Ascending aorta (tissue), 2 donors: ENCODE data around the gene EXPH5. TPM values are rescaled to one million over a fixed set of nuclear protein-coding genes. Genes with fewer than 3 reads are reported as not detected.

ENCODE experiments used
- DNase-seq, 2 donors: peaks; one replicate each; pipeline ENCODE4 v3.0.0-alpha.2; 2019; ENCODE audit warnings: low spot score in 2 of 2
- H3K27ac ChIP-seq, 2 donors: fragments of 200-600 bp; sonication (generic); one replicate each; pipeline ENCODE4 v1.5.1; 2016 to 2017; ENCODE audit warnings: mild to moderate bottlenecking in 1 of 2
- H3K27me3 ChIP-seq: fragments of 200-600 bp; sonication (generic); one replicate; pipeline ENCODE4 v1.5.1; 2017
- H3K36me3 ChIP-seq, 2 donors: fragments of 200-600 bp; sonication (generic); one replicate each; pipeline ENCODE4 v1.5.1; 2016
- H3K4me1 ChIP-seq, 2 donors: fragments of 200-600 bp; sonication (generic); one replicate each; pipeline ENCODE4 v1.5.1; 2016 to 2017; ENCODE audit warnings: mild to moderate bottlenecking in 1 of 2
- H3K4me3 ChIP-seq, 2 donors: fragments of 200-600 bp; sonication (generic); one replicate each; pipeline ENCODE4 v1.5.1; 2016 to 2017; ENCODE audit warnings: mild to moderate bottlenecking in 1 of 2
- H3K9me3 ChIP-seq, 2 donors: fragments of 200-600 bp; sonication (generic); one replicate each; pipeline ENCODE4 v1.5.1; 2016
- intact Hi-C: fragments of 100-400 bp; cut with DNase I; formaldehyde crosslinking; loops from one replicate; pipeline ENCODE4 v1.15.1; 2023
- total RNA-seq: library from RNA; depleted of rRNA; stranded (reverse); fragments of >200 nt; gene quantifications from one replicate; pipeline ENCODE4 v1.1.0, GENCODE V29; 2016
- TF ChIP-seq, protein P1 (sequence below), 3 experiments: fragments of 200-600 bp in 2 of 3; fragments of 450-650 bp in 1 of 3; sonication (generic) in 2 of 3; IDR thresholded peaks; one replicate each; pipeline ENCODE4 v1.5.1; 2016 to 2019; ENCODE audit warnings: antibody characterized with exemption in 3 of 3, mild to moderate bottlenecking in 1 of 3, moderate library complexity in 1 of 3

Gene EXPH5
- total RNA-seq, 1 donor from 2014 or later = 1.1 TPM

DNA sequence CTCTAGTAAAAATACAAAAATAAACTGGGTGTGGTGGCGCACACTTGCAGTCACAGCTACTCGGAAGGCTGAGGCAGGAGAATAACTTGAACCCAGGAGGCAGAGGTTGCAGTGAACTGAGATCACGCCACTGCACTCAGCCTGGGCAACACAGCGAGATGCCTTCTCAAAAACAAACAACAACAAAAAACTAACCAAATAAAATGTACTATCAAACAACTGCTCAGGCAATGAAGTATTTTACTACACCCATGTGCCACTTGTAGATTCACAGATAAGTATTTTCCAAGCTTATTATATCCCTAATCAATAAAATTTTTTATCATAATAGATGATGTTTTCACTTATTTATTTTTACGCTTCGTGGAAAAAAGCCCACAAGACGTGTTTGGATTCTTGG is 127.2 kb downstream of the EXPH5 start:
- H3K27ac ChIP-seq = peak overlapping the region; percentile 97
- intact Hi-C loops = loop anchor here (2.0 to 5.0 kb wide), 3 partner anchors 126 to 459 kb away; partner anchors contain the start of genes ACAT1, CUL5 and EXPH5
- no peaks in the 10 kb centered on the region for H3K36me3 ChIP-seq

More for the DNA sequence above, 127.2 kb downstream of the EXPH5 start:
- no peaks in the 10 kb centered on the region for H3K27me3 ChIP-seq
- peaks cover 0 to 7% of the 10 kb centered on the region in 2 donors for H3K4me1 ChIP-seq
- DNase-seq = no peak
- no peaks in the 10 kb centered on the region for H3K9me3 ChIP-seq
- peak overlapping the region; percentile 73 to 74 for H3K4me3 ChIP-seq
- TF ChIP-seq, protein P1, sequence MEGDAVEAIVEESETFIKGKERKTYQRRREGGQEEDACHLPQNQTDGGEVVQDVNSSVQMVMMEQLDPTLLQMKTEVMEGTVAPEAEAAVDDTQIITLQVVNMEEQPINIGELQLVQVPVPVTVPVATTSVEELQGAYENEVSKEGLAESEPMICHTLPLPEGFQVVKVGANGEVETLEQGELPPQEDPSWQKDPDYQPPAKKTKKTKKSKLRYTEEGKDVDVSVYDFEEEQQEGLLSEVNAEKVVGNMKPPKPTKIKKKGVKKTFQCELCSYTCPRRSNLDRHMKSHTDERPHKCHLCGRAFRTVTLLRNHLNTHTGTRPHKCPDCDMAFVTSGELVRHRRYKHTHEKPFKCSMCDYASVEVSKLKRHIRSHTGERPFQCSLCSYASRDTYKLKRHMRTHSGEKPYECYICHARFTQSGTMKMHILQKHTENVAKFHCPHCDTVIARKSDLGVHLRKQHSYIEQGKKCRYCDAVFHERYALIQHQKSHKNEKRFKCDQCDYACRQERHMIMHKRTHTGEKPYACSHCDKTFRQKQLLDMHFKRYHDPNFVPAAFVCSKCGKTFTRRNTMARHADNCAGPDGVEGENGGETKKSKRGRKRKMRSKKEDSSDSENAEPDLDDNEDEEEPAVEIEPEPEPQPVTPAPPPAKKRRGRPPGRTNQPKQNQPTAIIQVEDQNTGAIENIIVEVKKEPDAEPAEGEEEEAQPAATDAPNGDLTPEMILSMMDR (IDR thresholded peaks at IDR 0.05) = no peak

Other genes starting within 250 kb of the EXPH5 start
- gene C11orf65, start 126.2 kb downstream of the EXPH5 start, total RNA-seq = not detected
- 27.1 TPM for gene POGLUT3, start 95.4 kb downstream of the EXPH5 start, total RNA-seq
- 21.9 TPM for gene DDX10, start 71.3 kb upstream of the EXPH5 start, total RNA-seq